GM21825 (cell line): ENCODE measurements around the gene CCDC126.
A peak's percentile ranks its signal among the peaks of the same experiment; 100 is the strongest.
"Not testable (repeated sequence)": the region's sequence is repeated elsewhere in the genome, so short reads cannot be mapped to it uniquely, and the experiment has no call there.

Source experiments
- ATAC-seq: cut with Tn5 transposase; IDR thresholded peaks from one replicate; pipeline ENCODE4 v1.9.1; 2021; ENCODE audit warnings: mild to moderate bottlenecking, moderate library complexity; ENCODE audit not compliant: unreplicated experiment

CCDC126 gene

GRCh38 chr7:23622506-23622925, 25.3 kb downstream of the CCDC126 start:
- no peak for ATAC-seq

- no peak for ATAC-seq
These were observed 31.2 kb downstream of the CCDC126 start for GRCh38 chr7:23628370-23628769.

GRCh38 chr7:23633417-23633816, 36.2 kb downstream of the CCDC126 start:
- no peak for ATAC-seq

- no peak for ATAC-seq
These were observed 48.6 kb downstream of the CCDC126 start for GRCh38 chr7:23645822-23646221.

GRCh38 chr7:23653942-23654341, 56.8 kb downstream of the CCDC126 start:
- no peak for ATAC-seq

- ATAC-seq = no peak
These were observed 57.3 kb downstream of the CCDC126 start for GRCh38 chr7:23654508-23654907.

GRCh38 chr7:23655433-23655832, 58.3 kb downstream of the CCDC126 start:
- no peak for ATAC-seq

- no peak for ATAC-seq
These were observed 61.7 kb downstream of the CCDC126 start for GRCh38 chr7:23658831-23659427.

GRCh38 chr7:23661385-23661784, 64.2 kb downstream of the CCDC126 start:
- no peak for ATAC-seq

GRCh38 chr7:23662124-23662983, 65.2 kb downstream of the CCDC126 start:
- no peak for ATAC-seq

GRCh38 chr7:23662984-23663313, 65.8 kb downstream of the CCDC126 start:
- no peak for ATAC-seq

GRCh38 chr7:23664122-23664521, 66.9 kb downstream of the CCDC126 start:
- no peak for ATAC-seq

GRCh38 chr7:23672033-23672432, 74.9 kb downstream of the CCDC126 start:
- no peak for ATAC-seq

- peak; percentile 96 for ATAC-seq
These were observed 82.8 kb downstream of the CCDC126 start, which contains the start of gene FAM221A for GRCh38 chr7:23679898-23680413. TSS of gene FAM221A (plus strand) at chr7:23680199. CDS start at chr7:23680219, 20 bp downstream.

- peak; percentile 57 for ATAC-seq
These were observed 83.5 kb downstream of the CCDC126 start for GRCh38 chr7:23680414-23681405.

GRCh38 chr7:23684041-23684440, 86.9 kb downstream of the CCDC126 start:
- not testable (repeated sequence) for ATAC-seq

- no peak for ATAC-seq
These were observed 88.5 kb downstream of the CCDC126 start for GRCh38 chr7:23685731-23686130.

- ATAC-seq = no peak
These were observed 89.8 kb downstream of the CCDC126 start for GRCh38 chr7:23687011-23687410.

- no peak for ATAC-seq
These were observed 92.0 kb downstream of the CCDC126 start for GRCh38 chr7:23689165-23689564.

- no peak for ATAC-seq
These were observed 94.1 kb downstream of the CCDC126 start for GRCh38 chr7:23691320-23691719.

GRCh38 chr7:23693224-23693623, 96.0 kb downstream of the CCDC126 start:
- no peak for ATAC-seq
